NCI-H187 (cell line): ENCODE measurements around the gene METTL25B.
A peak's percentile ranks its signal among the peaks of the same experiment; 100 is the strongest.
"Not testable (repeated sequence)": the region's sequence is repeated elsewhere in the genome, so short reads cannot be mapped to it uniquely, and the experiment has no call there.

Experiments
- DNase-seq, 2 experiments: peaks; one replicate each; lab custom pipeline; 2025; lab: John Stamatoyannopoulos, UW

Gene METTL25B

GRCh38 chr1:156748670-156749418 lies 20.6 kb downstream of the METTL25B start:
- no peak for DNase-seq

DNA sequence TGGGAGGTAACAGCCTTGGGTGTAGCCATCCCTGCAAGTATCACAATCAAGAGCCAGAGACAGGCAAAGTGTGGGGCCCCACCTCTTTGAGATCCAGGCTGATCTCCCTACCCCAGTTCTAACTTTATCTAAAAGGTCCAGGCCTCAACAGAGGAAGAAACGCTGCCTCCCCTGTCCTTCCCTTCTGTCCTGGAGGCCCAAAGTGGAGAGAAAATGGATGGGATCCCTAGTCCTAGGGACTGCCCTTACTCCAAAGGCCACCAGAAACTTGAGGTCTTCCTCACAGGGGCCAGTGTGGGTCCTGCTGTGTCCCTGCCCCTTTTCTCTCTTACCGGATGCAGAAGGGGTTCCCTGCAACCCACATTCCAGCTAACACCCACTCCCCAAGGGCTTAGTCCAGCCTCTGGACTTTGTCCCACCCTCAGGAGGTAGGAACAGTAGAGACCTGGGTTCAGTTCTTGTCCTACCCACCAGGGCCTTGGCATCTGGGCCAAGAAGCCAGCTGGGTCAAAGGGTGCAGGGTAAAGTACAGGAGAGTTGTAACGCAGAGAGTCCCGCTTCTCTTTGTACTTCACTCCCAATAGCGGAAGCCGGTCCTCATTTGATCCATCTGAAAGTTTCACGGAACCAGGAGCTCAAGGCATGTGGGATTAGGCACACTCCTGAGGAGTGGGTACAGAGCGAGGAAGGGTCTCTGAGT lies 21.3 kb downstream of the METTL25B start:
- DNase-seq: no peak

DNA sequence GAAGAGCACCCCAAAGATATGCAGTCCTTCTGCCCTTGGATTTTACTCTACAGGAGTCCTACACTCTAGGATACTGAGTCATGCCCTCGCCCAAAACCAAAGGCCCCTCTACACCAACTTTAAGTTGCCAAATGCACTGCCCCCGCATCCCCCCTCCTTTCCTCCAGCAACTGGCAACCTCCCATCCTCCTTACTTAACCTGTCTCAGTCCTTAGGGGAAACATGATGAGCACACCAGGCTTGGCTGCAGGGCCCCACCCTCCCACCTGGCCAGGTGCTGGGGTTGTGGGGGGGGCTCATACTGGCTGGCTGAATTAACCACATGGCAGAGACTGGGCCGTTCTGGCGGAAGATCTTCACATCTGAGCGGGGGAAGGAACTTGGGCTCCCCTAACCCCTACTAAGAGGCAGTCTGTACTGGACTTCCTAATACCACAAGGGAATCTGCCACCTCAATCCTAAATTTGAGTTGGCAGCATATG lies 22.0 kb downstream of the METTL25B start:
- peak; percentile 71 to 88 for DNase-seq

DNA sequence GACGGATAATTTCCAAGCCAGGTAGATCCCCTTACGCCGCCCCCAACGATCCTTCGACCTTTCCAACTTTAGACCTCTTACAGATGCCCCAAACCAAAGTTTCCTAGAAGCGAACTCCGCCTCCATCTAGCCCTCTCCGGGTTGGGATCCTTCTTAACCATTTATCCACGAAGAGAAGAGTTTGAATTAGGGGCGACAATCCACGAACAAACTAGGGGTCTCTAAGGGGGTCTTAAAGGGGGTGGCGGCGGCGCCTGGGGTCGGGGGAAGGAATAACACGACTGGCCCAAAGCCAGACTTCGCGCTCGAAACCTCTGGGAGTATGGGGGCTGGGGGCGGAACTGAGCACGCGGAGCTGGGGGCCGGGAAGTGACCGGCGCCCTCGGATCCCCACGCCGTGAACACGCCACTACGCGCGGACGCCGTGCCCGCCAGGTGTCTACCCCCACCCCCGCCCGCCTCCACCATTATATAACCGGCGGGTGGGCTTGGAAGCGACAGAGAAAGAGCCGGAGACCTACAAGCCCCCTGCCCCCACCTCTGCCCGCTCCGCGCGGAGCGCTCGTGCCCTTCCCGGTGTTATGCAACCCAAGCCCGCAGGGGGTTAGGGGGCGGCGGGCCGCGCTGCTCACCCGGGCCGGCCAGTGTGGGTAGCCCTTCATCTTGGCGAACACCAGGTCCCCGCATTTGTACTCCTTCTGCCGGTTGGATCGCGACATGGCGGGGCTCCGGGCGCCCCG lies 22.6 kb downstream of the METTL25B start:
- DNase-seq: no peak

DNA sequence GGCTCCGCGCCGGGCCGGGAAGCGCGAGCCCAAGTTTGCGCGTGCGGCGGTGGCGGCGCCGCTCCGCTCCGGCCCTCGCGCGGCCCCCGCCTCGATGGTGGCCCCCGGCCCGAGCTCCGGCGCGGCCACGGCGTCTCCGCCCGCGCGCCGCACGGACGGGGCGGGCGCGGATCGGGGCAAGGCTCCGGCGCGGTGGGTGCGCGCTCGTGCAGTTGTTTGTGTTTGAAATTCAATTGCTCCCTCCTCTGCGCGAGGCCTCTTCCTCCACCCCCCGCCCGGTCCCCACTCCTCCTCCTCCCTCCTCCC lies 23.1 kb downstream of the METTL25B start, which contains the start of gene HDGF:
HDGF (minus strand) TSS at position 225 of the 306 bp plus-strand sequence. CDS start 246 bp downstream, outside the sequence.
- no peak for DNase-seq

DNA sequence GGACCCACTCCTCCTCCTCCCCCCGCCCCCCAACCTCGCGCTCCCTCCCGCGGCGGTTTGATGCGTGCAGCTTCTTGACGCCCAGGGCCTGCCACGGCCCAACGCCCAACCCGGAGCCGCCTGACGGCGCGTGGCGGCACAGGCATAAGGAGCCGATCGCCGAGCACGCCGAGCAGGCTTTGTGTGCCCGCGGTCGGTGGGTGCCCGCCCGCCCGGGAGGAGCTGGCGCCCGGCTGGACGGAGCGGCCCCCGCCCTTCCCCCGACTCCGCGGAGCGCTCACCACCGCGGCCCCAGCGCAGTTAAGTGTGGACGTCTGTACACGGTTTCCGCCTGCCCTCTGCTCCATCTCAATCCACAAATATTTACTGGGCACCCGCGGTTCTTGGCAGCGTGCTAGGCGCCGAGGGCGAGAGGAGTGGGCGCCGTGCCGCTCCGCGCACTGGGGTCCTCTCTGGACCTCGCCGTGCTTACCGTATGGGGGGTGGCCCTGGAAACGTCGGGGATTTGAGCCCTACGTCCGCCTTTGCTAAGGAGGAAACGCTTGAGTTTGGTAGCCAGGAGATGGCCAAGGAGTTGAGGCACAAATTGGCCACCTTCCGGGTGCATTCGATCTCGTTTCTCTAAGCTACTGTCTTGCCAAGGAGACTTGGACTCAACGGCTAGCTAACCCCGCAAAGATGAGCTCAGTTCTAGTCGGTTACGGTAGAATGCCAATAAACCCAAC lies 23.6 kb downstream of the METTL25B start:
- peak; percentile 97 to 100 for DNase-seq

DNA sequence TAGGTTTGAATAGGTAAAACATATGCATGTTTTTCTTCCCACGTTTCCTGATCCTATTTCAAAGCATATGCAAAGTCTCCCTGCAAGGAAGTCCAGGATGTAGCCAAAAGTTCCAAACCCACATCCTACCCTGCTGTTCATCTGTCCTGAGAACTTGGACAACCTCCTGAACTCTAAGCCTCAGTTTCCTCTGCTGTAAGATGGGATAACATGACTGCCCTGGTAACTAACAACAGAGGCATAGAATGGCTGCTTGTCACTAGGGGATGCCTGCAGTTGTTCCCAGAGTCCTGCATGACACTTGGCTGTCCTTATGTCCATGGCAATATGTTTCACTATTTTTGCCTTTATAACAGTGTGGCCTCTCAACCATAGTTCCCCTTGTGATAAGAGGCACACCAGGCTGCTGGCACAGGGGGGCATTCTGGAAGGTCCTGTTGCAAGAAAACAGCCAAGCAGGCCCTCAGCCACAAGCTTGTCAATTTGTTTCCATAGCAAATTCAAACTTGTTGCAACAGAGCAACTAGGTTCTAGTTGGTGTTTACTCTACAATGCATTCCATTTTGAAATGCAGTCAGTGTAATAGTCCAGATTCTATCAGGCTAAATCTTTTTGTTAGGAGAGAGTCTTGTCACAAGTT lies 24.7 kb downstream of the METTL25B start:
- no peak for DNase-seq

DNA sequence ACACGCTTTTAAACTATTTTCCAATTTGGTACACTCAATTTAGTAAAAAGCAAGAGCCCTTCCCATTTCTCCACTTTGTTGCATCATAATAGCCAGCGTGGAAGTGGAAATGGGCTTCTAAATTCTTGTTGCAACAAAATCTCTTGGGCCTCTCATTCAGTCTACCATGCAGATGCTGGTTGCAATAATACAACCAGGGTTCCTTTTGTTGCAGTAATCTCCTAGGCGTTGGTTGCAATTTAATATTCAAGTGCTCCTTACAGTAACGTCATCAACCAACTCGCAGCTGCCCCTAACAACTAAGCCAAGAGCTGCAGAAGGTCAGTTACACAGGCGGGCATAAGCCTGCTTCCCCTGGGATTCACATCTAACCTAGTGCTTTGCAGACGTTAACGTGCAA lies 25.9 kb downstream of the METTL25B start:
- peak; percentile 76 to 80 for DNase-seq

- no peak for DNase-seq
Observed at GRCh38 chr1:156755527-156755950, 27.3 kb downstream of the METTL25B start.

GRCh38 chr1:156756355-156756754 lies 28.1 kb downstream of the METTL25B start:
- no peak for DNase-seq

- DNase-seq: not testable (repeated sequence)
Observed at GRCh38 chr1:156757572-156758253, 29.4 kb downstream of the METTL25B start.

DNA sequence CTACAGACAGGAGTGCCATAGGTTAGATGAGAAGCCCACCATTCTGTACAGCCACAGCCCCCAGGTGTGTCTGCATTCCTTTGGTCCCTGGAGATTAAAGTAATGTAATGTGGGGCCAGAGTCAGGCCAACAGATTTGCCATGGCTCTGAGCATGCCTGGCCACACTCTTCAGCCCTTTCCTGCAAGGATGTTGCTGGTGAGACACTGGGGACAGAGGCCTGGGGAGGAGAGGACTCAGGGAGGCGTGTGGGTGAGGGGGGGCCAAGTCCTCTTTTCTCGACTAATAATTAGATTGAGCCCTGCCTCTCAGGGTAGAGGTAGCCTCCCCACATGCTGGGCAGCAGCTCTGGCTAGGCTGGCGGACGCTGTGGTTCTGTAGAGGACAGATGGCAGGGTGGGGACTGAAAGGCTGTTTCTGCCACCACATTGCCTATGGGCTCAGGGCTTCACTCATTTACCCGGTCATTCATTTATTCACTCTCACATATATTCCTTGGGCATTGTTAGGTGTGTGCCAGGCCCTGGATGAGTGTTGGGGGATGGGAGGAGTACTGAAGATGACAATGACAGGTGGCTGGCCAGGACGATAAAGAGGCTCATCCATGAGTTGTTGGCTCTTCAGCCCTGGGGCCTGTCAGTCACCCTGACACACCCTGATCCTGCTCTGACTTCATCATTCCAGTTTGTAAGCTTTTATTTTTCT lies 32.0 kb downstream of the METTL25B start:
- DNase-seq: peak; percentile 44 to 78

- DNase-seq: no peak
Observed at GRCh38 chr1:156760796-156761104, 32.5 kb downstream of the METTL25B start.

DNA sequence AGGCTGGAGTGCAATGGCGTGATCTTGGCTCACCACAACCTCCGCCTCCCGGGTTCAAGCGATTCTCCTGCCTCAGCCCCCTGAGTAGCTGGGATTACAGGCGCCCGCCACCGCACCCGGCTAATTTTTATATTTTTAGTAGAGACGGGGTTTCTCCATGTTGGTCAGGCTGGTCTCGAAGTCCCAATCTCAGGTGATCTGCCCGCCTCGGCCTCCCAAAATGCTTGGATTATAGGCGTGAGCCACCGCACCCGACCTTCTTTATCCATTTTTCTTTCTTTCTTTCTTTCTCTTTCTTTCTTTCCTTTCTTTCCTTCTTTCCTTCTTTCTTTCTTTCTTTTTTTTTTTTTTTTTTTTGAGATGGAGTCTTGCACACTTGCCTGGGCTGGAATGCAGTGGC lies 36.9 kb downstream of the METTL25B start:
- DNase-seq: not testable (repeated sequence)

GRCh38 chr1:156765666-156766065 lies 37.4 kb downstream of the METTL25B start:
- no peak for DNase-seq

GRCh38 chr1:156766298-156767100 lies 38.2 kb downstream of the METTL25B start:
- no peak for DNase-seq

DNA sequence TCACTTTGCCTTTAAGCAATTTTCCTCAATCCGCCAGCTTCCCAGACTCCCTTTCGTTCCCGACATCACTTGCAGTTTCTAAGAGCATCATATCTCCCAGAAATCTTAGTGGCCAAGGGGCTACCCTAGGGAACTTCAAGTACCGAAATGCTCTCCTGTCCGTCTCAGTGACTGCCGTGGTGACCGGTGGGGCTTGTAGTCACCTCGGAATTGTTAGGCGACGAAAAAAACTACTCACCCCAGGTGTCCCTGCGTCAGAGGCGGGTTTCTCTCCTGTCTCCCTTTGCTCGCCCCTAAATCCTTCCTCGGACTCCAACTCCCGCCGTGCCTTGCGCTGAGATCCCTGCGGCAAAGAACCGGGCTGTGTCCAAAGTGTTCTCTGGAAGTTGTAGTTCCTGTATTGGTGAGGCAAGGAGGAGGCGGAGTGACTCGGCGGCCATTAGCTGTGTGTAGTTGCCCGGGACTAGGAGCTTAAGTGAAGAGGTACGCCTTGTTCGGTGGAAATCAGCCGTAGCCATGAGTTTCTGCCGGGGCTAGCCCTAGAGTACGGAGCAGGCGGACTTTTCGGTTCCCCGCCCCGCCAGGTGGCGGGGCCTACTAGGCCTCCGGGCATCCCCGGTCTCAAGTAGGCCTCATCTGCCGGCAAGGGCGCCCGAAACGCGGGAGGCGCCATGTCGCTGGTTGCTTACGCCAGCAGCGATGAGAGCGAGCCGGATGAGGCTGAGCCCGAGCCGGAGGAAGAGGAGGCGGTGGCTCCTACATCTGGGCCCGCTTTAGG lies 39.0 kb downstream of the METTL25B start, which contains the start of gene PRCC:
PRCC (plus strand) TSS at position 435 of the 778 bp plus-strand sequence; CDS start at position 672, 237 bp downstream.
- peak; percentile 100 for DNase-seq

- DNase-seq: peak in 1 of 2 experiments; percentile 49
Observed at GRCh38 chr1:156767879-156768604, 39.8 kb downstream of the METTL25B start.
